ENCODE results near the gene IGSF10. TPM values are rescaled to one million over a fixed set of nuclear protein-coding genes. Genes with fewer than 3 reads are reported as not detected.

Gene IGSF10
- total RNA-seq, 2 experiments from 2014 or later: not detected

DNA sequence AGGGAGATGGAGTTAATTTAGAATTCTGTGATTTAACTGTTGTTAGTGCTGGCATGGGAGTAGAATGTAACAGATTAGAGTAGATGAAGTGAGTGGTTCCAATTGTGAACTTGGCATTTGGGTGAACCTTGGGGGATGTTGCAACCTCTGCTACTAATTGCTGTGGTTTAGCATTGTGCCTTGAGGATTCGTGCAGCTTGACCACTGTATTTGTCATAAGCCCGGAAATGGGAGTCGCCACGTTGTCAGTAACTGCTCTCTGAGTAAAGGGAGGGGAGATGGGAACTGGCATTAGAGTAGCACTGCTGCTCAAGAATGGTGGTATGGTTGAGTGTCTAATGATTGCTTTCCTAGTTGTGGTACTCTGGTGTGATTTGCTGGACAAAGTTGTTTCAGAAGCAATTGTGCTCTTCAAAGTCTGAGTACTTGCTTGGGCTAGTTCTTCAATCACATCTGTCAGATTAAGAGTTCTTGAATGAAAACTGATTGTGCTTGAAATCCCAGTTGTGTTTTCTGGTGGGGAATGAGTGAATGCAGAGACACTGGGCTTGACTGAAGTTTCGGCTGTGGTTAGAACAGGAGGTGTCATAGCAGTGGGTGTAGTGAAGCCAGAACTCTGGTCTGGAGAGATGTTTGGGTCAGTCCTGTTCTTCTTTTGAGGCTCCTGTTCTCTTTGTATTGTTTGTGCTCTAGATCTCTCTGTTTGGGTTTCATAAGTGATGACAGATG, 15.4 kb downstream of the IGSF10 start:
- no peak overlapping the region for H3K27ac Mint-ChIP-seq
- POLR2A ChIA-PET: no interaction called here
- no peak for DNase-seq

DNA sequence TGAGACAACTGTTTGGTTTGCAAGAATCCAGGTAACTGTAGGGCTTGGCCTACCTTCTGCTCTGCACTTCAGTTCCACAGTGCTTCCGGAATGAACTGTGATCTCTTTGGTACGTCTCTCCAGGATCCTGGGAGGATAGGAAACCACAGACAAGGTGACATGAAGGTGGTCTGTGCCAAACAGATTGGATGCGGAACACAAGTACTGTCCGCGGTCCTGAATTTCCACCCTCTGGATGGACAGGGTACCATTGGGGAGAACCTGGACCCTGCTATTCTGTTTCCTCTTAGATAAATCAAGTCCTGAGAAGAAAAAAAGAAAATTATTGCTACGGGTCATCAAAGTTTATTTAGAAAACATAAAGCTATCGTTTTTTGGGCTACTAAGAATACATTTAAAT, 17.3 kb downstream of the IGSF10 start:
- no peaks in the 10 kb centered on the region for H3K9me3 Mint-ChIP-seq
- ChIA-PET CTCF (no interaction called here), POLR2A (no interaction called here)
- no peaks in the 10 kb centered on the region for H3K36me3 Mint-ChIP-seq (ENCODE audit: low read depth)
- no peaks in the 10 kb centered on the region for H3K4me1 Mint-ChIP-seq
- no peak overlapping the region for H3K4me3 Mint-ChIP-seq
- H3K27ac Mint-ChIP-seq: no peak overlapping the region
- DNase-seq: no peak
- H3K27me3 Mint-ChIP-seq: peaks cover 8% of the 10 kb centered on the region

More for the DNA sequence above, 15.4 kb downstream of the IGSF10 start:
- no peaks in the 10 kb centered on the region for H3K36me3 Mint-ChIP-seq (ENCODE audit: low read depth)
- no peaks in the 10 kb centered on the region for H3K9me3 Mint-ChIP-seq
- H3K4me3 Mint-ChIP-seq: no peak overlapping the region
- H3K27me3 Mint-ChIP-seq: peaks cover 11% of the 10 kb centered on the region
- H3K4me1 Mint-ChIP-seq: no peaks in the 10 kb centered on the region
- CTCF ChIA-PET: no interaction called here

DNA sequence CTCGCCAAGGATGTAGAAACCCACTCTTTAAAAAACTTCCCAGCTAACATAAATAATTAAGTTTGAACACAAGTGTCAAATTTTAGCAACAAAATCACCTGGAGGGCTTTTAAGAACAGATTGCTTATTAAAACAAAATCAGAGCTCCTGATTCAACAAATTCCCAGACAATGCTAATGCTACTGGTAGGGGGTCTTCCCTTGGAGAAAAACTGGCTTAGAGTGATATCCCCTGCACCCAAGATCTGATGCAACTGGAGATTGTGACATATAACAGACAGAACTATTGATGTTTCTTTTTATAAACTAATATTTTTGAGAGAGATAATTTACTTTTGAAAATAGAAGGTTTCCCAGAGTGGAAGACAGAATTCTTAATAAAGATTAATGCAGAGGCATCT, 19.9 kb downstream of the IGSF10 start:
- Mint-ChIP-seq H3K27ac (no peak overlapping the region), H3K9me3 (no peaks in the 10 kb centered on the region), H3K4me3 (no peak overlapping the region), H3K4me1 (no peaks in the 10 kb centered on the region), H3K27me3 (no peaks in the 10 kb centered on the region), H3K36me3 (ENCODE audit: low read depth) (no peaks in the 10 kb centered on the region)
- CTCF ChIA-PET: interaction anchor here (0.6 to 1.8 kb wide), 3 partner anchors 10 to 28 kb away, joined by 3 to 6 read pairs (median 4); no protein-coding TSS in a partner anchor
- DNase-seq: no peak
- POLR2A ChIA-PET: no interaction called here

DNA sequence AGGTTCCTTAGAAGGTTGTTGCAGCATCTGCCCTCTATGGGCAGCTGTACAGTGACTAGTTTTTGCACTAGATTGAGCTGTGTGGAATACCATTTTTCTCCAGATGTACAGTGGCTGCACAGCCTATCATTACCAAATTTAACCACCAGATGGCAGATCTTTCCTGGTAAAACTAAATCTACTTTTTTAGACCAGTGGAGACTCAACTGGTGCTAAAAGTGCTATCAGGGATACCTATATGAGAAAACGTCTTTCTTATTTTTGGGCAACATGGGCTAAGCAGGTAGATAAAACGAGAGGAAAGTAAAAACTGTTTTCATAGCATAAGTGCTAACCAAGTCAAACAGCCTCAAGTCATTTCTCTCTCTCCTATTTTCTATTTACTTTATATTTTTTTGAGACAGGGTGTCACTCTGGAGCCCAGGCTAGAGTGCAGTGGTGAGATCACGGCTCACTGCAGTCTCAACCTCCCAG, 21.2 kb downstream of the IGSF10 start:
- DNase-seq: no peak
- no peaks in the 10 kb centered on the region for H3K27me3 Mint-ChIP-seq
- H3K36me3 Mint-ChIP-seq (ENCODE audit: low read depth): no peaks in the 10 kb centered on the region
- ChIA-PET POLR2A (no interaction called here), CTCF (interaction anchor here (0.8 to 1.8 kb wide), 8 partner anchors 8 to 1135 kb away, joined by 3 to 6 read pairs (median 3); no protein-coding TSS in a partner anchor)
- H3K4me3 Mint-ChIP-seq: no peak overlapping the region
- H3K4me1 Mint-ChIP-seq: no peaks in the 10 kb centered on the region
- no peak overlapping the region for H3K27ac Mint-ChIP-seq
- no peaks in the 10 kb centered on the region for H3K9me3 Mint-ChIP-seq

DNA sequence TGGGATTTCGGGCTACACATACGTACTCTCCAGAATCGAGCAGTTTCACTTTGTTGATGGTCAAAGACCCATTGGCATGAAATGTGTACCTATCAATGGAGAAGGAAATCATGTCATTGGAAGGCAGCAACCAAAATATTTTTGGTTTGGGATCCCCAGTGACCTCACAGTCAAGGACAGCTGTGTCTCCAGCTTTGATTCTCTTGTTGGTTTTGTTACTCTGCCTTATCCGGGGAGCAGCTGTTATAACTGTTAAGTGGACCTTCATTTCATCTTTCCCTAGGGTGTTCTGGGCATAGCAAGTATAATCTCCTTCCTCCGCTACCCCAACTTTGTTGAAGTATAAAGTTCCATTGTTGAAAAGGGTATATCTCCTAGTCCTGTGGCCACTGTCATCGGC, 23.0 kb downstream of the IGSF10 start:
- Mint-ChIP-seq H3K27ac (no peak overlapping the region), H3K27me3 (no peaks in the 10 kb centered on the region), H3K4me1 (no peaks in the 10 kb centered on the region), H3K9me3 (no peaks in the 10 kb centered on the region), H3K4me3 (no peak overlapping the region), H3K36me3 (ENCODE audit: low read depth) (no peaks in the 10 kb centered on the region)
- CTCF ChIA-PET: interaction anchor here (1.0 to 1.3 kb wide), 2 partner anchors 27 to 401 kb away, joined by 3 to 4 read pairs; no protein-coding TSS in a partner anchor
- no peak for DNase-seq
- POLR2A ChIA-PET: no interaction called here

DNA sequence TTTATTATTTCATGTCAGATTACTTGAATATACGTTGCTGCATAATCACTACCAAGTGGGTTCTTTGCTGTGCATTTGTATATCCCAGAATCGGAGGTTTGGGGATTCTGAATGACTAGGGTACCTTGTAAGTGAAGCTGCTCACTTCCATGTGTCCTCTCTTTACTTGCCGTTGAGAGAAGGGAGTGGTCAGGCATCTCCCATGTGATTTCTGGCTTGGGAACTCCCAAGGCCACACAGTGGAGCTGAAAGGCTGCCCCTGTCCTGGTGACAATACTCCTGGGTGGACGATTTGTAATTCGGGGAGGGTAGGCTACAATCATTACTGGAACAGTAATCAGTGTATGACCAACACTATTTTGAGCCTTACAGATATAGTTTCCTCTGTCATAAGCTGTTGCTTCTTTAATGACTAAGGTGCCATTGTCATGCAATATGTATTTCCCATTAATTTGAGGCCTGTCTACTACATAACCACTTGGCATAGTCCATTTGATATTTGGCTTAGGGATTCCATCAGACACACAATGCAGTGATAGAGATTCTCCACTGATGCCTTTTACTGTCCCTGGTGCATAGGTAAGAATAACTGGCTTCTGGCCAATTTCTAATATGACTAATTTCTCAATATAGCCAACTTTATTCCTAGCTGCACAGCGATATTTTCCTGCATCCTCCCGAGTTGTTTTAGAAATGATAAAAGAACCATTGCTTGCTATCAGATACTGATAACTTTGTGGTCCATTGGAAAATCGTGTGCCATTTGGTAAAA, 24.0 kb downstream of the IGSF10 start:
- Mint-ChIP-seq H3K27me3 (no peaks in the 10 kb centered on the region), H3K9me3 (no peaks in the 10 kb centered on the region), H3K27ac (no peak overlapping the region), H3K4me1 (no peaks in the 10 kb centered on the region), H3K4me3 (no peak overlapping the region), H3K36me3 (ENCODE audit: low read depth) (no peaks in the 10 kb centered on the region)
- ChIA-PET POLR2A (no interaction called here), CTCF (no interaction called here)
- no peak for DNase-seq

DNA sequence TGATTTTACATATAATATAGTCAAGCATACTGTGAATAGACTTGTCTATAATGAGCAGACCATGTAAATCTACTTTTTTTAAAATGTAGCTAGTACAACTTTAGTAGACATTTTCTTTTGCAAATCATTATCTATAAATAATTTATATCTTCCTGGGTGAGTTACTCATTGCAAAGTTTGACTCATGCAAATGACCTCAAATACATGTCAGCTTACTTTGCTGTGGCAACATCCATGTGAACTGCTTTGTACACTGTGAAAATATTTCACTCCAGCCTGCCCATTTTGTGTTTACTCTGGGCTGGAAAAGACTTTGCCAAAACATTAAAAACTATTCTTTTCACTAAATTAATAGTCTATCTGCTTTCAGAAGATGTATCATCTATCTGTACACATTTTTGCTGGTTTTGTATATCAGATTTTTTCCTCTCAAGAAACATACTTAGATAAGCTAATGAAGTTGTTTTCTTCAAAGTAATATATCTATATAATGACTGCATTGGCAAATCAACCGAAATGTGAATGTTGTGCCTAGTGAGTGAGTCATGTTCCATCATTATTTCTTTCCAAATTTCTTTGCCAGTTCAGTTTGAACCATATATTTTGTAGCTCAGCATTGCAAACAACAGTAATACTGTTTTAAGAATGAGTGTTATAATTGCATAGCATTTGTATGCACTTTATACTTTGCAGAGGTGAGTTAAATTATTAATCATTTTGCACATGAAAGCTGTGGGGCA, 26.5 kb downstream of the IGSF10 start:
- Mint-ChIP-seq H3K36me3 (ENCODE audit: low read depth) (no peaks in the 10 kb centered on the region), H3K9me3 (no peaks in the 10 kb centered on the region), H3K27ac (no peak overlapping the region), H3K27me3 (no peaks in the 10 kb centered on the region), H3K4me1 (no peaks in the 10 kb centered on the region), H3K4me3 (no peak overlapping the region)
- ChIA-PET POLR2A (no interaction called here), CTCF (interaction anchor here (0.9 kb wide), 1 partner anchor 405 kb away, joined by 4 read pairs; no protein-coding TSS in a partner anchor)
- DNase-seq: no peak

DNA sequence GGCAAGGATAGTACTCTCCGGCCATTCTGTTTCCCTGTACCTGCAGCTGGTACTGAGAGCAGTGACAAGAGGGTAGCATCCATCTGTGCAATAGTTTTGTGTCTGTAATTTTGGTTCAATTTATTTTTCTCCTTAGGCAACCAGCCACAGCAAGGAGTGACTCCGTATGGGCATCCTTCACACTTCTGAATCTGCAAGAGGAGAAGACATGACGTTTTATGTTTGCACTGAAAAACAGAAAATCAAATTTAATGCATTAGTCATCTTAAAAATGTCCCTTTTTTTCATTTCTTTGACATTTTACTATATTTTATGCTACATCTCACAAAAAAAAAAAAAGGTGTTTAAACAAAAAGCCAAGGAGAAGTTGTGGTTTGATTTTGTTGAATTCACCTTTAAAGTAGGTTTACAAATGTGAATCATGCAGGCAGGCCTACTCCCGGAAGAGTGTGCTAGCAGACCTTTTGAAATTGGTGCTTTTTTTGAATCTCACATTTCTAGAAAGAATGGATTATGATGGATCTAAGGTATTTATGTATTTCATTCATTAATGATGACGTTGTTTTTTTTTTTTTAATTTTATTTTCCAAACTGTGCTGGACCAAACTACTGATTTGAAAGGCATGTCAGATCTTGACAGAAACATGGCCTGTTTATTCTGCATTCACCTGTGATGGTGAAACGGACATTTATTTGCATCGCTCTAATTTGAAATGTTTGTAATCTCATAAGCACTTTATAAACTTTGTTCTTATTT, 28.1 kb downstream of the IGSF10 start:
- no peaks in the 10 kb centered on the region for H3K4me1 Mint-ChIP-seq

DNA sequence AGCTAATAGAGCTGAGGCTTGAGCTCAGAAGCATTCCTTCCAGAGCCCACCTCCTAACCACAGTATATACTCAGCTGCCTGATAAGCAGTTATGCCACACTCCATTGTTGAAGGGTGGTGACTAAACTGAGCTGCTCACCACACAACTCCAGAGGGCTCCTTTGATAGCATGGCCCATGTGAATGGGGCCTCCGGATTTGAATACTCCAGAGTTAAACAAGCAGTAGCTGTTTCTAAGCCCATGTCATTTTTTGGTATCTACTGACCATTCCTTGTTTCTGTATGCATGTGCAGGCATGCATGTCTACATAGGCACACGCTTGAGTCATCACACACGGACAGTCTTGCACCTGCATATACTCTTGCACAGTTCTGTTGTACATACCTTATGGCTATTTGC, 28.9 kb downstream of the IGSF10 start:
- H3K4me1 Mint-ChIP-seq: no peaks in the 10 kb centered on the region

More for the DNA sequence above, 28.1 kb downstream of the IGSF10 start:
- CTCF ChIA-PET: no interaction called here
- no peak for DNase-seq
- H3K9me3 Mint-ChIP-seq: no peaks in the 10 kb centered on the region
- H3K27me3 Mint-ChIP-seq: no peaks in the 10 kb centered on the region
- no peak overlapping the region for H3K4me3 Mint-ChIP-seq
- POLR2A ChIA-PET: no interaction called here
- no peak overlapping the region for H3K27ac Mint-ChIP-seq
- no peaks in the 10 kb centered on the region for H3K36me3 Mint-ChIP-seq (ENCODE audit: low read depth)

DNA sequence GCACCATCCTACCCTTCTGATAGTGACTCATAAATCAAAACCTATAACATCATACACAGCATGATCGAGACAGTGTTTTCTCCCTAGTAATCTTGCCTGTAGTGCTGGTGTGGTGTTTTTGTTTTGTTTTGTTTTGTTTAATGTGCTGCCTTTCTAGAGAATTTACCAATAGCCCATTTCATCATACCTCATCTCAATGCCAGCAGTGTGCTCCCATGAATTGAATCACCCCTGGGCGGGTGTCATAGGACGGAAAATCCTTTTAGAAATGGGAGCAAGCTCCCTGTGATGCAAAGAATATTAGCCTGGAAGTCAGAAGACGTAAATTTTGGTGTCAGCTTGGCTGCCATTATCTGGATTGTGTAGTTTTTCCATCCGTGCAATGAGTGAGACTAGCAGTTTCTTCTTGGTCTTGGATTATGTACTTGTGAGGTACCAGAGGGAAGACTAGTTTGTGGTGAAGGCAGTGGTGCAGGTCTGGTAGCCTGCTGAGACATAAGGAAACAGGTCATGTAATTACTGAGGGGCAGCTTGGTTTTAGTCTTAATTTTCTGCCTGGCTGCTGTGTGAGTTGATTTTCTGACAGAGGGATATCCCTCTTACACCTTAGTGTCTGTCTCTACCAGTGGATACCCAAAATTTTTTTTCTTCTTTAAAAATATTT, 29.9 kb downstream of the IGSF10 start:
- DNase-seq: no peak
- Mint-ChIP-seq H3K36me3 (ENCODE audit: low read depth) (no peaks in the 10 kb centered on the region), H3K27ac (no peak overlapping the region), H3K27me3 (no peaks in the 10 kb centered on the region), H3K9me3 (no peaks in the 10 kb centered on the region), H3K4me3 (no peak overlapping the region), H3K4me1 (no peaks in the 10 kb centered on the region)
- ChIA-PET POLR2A (no interaction called here), CTCF (interaction anchor here (0.7 to 1.1 kb wide), 2 partner anchors 9 to 10 kb away, joined by 3 to 4 read pairs; no protein-coding TSS in a partner anchor)

More for the DNA sequence above, 28.9 kb downstream of the IGSF10 start:
- DNase-seq: no peak
- Mint-ChIP-seq H3K9me3 (no peaks in the 10 kb centered on the region), H3K27ac (no peak overlapping the region), H3K27me3 (no peaks in the 10 kb centered on the region), H3K4me3 (no peak overlapping the region), H3K36me3 (ENCODE audit: low read depth) (no peaks in the 10 kb centered on the region)
- ChIA-PET CTCF (interaction anchor here (1.1 kb wide), 1 partner anchor 8 kb away, joined by 3 read pairs; no protein-coding TSS in a partner anchor), POLR2A (no interaction called here)

DNA sequence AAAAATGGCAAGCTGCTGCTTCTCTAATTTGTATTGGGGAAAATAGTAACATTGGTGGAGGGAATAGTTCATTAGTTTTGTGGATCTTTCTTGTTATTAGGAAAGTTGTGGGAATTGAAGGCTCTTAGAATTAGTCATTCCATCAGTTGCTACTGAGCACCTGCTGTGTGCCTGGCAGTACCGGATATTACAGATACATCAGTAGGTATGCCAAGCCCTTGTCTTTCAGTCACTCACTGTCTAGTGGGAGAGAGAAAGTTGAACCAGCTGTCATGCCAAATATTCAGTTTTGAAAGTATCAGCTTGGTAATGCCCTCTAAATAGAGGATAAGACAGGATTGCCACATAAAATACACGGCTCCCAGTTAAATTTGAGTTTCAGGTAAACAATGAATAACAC, 32.5 kb downstream of the IGSF10 start:
- Mint-ChIP-seq H3K9me3 (no peaks in the 10 kb centered on the region), H3K4me3 (no peak overlapping the region), H3K36me3 (ENCODE audit: low read depth) (no peaks in the 10 kb centered on the region), H3K27me3 (no peaks in the 10 kb centered on the region), H3K27ac (no peak overlapping the region), H3K4me1 (no peaks in the 10 kb centered on the region)
- DNase-seq: no peak
- ChIA-PET CTCF (interaction anchor here (1.1 kb wide), 1 partner anchor 11 kb away, joined by 4 read pairs; no protein-coding TSS in a partner anchor), POLR2A (no interaction called here)

DNA sequence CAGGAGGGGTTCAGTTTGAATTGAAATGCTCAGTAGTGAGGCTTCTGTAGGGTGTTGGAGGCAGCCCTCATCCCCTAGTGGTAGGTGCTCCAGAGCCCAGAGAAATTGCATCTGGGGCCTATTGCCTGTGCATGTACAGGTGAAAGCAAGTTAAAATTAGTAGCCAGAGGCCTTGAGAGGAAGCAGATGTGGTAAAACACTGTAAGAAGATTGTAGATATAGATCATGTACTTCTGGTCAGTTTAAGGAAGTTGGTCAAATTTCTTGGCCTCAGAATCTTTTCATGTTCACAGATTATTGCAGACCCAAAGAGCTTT, 34.6 kb downstream of the IGSF10 start:
- no peaks in the 10 kb centered on the region for H3K4me1 Mint-ChIP-seq
- H3K4me3 Mint-ChIP-seq: no peak overlapping the region
- no peaks in the 10 kb centered on the region for H3K36me3 Mint-ChIP-seq (ENCODE audit: low read depth)
- H3K27ac Mint-ChIP-seq: no peak overlapping the region
- no peaks in the 10 kb centered on the region for H3K27me3 Mint-ChIP-seq
- H3K9me3 Mint-ChIP-seq: no peaks in the 10 kb centered on the region
- ChIA-PET POLR2A (no interaction called here), CTCF (interaction anchor here (1.0 to 1.6 kb wide), 2 partner anchors 14 to 105 kb away, joined by 3 to 6 read pairs; no protein-coding TSS in a partner anchor)
- no peak for DNase-seq
